Caki2 (cell line): Measurements from ENCODE around the gene MYMX. TPM values are rescaled to one million over a fixed set of nuclear protein-coding genes. Genes with fewer than 3 reads are reported as not detected.
A peak's percentile ranks its signal among the peaks of the same experiment; 100 is the strongest.

ENCODE experiments used
- DNase-seq: peaks from one replicate; pipeline ENCODE4 v3.0.0-alpha.2; 2015; ENCODE audit warnings: low read depth
- in situ Hi-C: cut with HindIII; loops from 2 replicates; pipeline ENCODE4 v1.10.0; 2016; ENCODE audit warnings: low sequenced_read_pairs, low pct_unique_long_range_greater_than_20kb, mixed read lengths
- total RNA-seq: library from RNA; depleted of rRNA; stranded (reverse); fragments of >200 nt; shearing (Covaris generic); gene quantifications from 2 replicates; pipeline ENCODE4 v1.2.3, GENCODE V29; 2014; ENCODE audit warnings: low replicate concordance

MYMX gene
- total RNA-seq, 1 experiment from 2014 or later: not detected

- DNase-seq: no peak
- in situ Hi-C loops: no loop called here
Observed at GRCh38 chr6:44207966-44208365, 8.8 kb upstream of the MYMX start.

DNA sequence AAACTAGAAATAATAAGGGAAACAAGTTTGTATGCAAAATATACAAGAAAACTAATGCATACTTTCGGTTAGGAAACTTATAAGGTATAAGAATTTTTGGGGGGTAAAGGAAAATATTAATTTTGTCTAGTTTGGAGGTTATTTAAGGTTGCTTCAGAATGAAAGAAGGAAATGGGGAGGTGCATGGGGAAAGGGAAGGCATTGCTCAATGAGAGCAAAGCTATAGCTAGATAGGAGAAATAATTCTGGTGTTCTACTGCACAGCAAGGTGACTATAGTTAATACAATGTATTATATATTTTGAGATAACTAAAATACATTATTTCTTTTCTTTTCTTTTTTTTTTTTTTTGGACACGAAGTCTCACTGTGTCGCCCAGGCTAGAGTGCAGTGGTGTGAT lies 5.4 kb upstream of the MYMX start:
- no peak for DNase-seq
- in situ Hi-C loops: no loop called here

- in situ Hi-C loops: no loop called here
- no peak for DNase-seq
Observed at GRCh38 chr6:44214307-44214706, 2.4 kb upstream of the MYMX start.

DNA sequence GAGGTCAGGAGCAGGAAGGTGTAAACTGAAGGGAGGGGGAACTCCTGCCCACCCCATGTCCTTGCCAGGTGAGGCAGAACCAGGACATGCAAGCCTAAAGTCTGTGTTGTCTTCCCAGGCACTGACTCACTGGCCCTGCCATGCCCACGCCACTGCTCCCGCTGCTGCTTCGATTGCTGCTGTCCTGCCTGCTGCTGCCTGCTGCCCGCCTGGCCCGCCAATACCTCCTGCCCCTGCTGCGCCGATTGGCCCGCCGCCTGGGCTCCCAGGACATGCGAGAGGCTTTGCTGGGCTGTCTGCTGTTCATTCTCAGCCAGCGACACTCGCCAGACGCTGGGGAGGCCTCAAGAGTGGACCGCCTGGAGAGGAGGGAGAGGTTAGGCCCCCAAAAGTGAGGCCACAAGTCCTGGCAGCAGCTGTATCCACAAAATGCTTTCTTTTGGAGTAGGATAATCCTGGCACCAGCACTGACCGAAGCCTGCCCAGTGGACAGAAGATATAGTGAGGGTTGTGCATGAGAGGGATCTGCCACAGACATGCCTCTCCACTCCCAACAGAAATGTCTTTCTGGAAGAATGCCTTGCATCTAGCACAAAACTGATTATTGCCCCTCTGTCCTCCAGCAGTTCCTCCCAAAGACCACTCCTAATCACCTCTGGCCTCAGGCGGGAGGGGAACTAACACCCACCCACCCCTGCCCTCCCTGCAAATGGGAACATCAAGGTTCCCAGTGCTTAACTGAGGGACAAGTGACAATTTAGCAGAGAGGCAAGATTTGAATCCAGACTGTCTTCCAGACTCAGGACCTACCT lies 812 bp downstream of the MYMX start:
- in situ Hi-C loops: no loop called here
- peak; percentile 19 for DNase-seq

DNA sequence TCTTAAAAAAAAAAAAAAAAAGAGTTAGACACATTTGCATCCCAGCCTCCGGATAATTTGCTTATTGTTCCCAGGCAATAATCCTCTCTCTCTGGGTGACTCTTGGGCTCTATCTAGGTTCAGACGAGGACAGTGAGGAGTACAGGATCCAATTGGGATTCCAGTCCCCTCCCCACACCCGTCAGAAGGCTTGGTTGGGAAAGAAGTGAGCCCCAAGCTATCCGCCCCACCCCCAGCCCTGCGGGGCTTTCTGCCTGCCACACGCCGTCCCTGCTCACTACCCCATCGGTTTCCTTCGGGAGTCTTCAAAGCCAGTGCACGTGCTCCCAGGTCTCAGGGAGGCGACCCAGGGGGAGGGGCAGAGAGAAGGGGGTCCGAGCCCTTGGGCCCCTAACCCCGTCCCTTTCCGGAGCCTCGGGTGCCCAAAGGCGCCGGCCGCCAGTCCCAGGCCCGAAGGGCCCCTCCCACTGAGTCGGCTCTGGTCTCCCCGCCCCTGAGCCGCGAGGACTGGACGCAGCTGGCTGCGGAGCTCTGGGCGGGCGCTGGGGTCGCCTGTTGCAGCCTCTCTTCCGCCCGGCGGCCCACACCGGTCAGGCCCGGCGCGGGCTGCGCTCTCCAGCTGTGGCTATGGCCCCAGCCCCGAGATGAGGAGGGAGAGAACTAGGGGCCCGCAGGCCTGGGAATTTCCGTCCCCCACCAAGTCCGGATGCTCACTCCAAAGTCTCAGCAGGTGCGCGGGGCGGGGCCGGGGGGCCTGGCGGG lies 2.5 kb downstream of the MYMX start:
- in situ Hi-C loops: no loop called here
- DNase-seq: peak; percentile 81

GRCh38 chr6:44219815-44220784 lies 3.4 kb downstream of the MYMX start:
- in situ Hi-C loops: no loop called here
- no peak for DNase-seq

DNA sequence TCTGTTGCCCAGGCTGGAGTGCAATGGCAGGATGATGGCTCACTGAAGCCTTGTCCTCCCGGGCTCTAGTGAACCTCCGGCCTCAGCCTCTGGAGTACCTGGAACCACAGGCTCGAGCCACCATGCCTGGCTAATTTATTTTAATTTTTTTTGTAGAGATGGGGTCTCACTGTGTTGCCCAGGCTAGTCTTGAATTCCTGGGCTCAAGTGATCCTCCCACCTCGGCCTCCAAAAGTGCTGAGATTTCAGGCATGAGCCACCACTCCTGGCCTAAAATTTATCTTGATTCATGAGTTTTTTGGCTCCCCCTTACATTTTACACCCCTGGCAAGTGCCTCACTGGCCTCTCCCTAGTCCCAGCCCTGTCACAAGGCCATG lies 4.2 kb downstream of the MYMX start:
- in situ Hi-C loops: no loop called here
- no peak for DNase-seq

DNA sequence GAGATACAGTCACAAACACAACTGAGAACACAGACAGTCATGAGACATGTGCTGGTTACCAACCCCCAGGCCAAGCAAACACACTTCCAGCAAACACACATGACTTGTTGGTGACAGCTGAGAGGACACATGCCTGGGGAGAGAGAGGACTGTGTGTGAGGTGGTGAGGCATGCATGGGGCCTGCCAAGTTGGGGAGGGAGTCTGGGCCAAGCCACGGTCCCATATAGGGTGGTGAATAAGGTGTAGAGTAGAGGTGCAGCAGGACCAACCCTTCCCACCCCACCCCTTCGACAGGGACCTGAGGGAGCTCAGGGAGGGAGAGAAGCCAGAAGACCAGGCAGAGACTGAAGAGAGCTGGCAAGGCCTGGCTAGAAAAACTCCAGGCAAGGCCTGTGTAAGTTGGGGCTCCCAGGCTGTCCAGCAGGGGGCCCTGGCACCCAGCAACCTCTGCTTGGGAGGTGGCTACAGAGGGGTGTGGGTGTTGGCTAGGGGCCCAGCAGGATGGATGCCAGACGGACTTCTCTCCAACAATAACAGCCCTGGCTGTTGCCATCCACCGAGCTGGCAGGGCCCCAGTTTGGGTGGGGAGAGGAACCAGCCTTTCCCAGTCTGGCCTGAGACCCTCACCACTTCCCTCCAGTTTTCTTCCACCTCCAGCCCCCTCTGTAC lies 4.7 kb downstream of the MYMX start:
- in situ Hi-C loops: no loop called here

DNA sequence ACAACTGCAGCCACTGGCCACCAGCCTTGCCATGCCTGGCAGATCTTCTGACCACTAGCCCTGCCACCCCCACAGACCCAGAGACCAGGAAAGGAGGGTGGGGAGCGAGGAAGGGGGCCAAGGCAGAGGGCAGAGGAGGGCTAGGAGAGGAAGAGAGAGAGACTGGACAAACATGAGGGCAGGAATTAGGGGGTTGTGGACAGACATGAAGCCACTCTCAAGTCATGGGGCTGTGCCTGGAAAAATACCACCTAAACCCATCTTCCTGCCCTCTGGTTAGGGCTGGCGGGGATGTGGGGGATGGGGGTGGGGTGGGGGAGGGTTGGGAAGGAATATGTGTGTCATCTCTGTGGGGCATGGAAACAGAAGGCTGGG lies 5.2 kb downstream of the MYMX start:
- DNase-seq: no peak
- in situ Hi-C loops: no loop called here

More for the DNA sequence above, 4.7 kb downstream of the MYMX start:
- DNase-seq: peak; percentile 87

DNA sequence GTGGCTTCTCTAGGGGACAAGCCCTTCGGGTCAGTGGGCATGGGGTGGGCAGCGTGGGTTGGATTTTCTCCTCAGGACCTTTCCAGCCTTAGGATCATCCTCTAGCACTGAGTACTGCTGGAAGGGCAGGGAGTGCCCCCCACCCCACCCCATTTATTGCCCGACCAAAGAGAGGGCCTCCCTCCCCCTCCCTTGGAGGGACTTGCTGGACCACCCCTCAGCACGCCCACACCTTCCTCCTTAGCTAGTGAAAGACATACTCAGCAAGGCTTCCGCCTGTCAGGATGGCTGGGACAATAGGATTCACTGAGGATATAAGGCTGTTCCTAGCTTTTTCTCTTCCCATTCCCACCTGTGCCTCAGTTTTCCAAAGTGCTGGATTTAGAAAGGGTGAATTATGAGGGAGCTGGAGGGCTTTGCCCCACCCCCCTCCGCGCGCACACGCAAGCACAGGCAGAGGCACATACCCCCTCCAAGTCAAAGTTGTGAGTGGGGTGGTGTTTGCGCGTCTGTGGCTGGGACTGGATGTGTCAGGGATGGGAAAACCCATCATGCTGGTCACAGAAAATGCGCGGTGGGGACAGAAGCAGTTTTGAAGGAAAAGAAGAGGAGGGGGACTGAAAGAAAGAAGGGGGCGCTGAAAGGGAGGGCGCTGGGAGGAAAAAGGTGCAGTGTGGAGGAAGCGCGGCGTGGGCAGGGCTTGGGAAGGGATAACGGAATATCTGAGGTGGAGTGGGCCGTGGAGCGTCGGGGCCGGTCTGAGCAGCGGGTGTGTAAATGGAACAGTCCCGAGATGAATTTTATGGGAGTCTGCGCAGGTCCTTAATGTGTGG lies 6.0 kb downstream of the MYMX start:
- peak; percentile 27 for DNase-seq
- in situ Hi-C loops: no loop called here

GRCh38 chr6:44223319-44224028 lies 6.7 kb downstream of the MYMX start, which contains the start of gene SLC29A1:
TSS of gene SLC29A1 (plus strand) at chr6:44223595. CDS start at chr6:44227314, 3,719 bp downstream.
- peak; percentile 48 for DNase-seq
- in situ Hi-C loops: no loop called here

GRCh38 chr6:44224029-44224964 lies 7.6 kb downstream of the MYMX start:
- DNase-seq: peak; percentile 50

GRCh38 chr6:44224965-44225305 lies 8.2 kb downstream of the MYMX start:
- in situ Hi-C loops: no loop called here
- no peak for DNase-seq

More at GRCh38 chr6:44224029-44224964, 7.6 kb downstream of the MYMX start:
- in situ Hi-C loops: no loop called here

DNA sequence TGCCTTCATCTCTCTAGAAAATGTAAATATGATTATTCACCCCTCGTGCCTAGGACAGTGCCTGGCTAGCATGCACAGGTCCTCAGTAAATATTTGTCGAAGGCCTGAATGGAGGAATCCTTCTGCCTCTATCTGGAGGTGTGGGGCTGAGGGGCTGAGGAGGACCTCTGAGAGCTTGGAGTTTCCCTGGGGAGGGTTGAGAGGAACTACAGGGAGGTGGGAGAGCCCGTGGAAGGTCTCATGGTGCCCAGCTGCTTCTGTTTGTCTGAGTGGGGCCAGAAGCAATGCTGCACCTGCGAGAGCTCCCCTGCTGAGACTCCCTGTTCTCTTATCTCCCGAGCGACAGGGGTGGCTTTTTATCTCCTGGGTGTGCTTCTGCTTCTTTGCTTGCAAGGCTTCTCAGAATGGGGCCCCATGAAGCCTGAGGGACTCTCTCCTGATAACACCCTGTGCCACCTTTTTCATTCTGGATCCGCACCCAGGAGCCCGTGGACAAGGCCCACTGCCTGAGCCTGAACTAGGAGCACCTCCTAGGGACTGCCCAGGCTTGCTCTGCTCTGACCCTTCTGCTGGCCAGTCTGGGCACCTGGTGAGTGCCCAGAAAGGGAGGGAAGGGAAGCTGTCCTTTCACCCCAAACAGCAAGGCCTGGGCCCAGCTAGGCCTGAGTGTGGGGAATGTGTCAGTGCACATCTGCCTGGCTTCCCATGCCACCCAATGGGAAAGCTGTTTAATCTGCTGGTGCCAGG lies 9.0 kb downstream of the MYMX start:
- no peak for DNase-seq
- in situ Hi-C loops: no loop called here
